ENCODE results near the gene ARHGAP28. TPM values are rescaled to one million over a fixed set of nuclear protein-coding genes. Genes with fewer than 3 reads are reported as not detected.

ARHGAP28 gene
- total RNA-seq, 2 experiments from 2014 or later = not detected

DNA sequence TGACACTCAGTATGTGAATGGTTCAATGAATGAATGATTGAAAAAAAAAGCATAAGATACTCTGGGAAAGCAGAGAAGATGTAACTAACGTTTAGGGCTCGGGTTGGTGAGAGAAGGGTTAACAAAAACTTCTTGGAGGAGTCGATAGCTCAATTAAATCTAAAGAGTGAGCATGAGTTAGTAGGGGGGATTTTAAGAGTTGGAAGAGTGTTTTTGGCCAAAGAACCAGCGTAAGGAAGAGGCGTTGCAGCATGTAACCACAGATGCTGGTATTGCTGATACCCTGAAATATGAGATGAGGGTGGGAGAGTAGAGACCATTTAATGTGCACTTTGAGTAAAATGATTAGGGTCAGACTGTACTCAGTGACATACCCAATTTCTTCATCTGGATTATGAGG, 14.5 kb downstream of the ARHGAP28 start:
- Mint-ChIP-seq H3K4me1 (no peaks in the 10 kb centered on the region), H3K36me3 (no peaks in the 10 kb centered on the region), H3K27me3 (no peaks in the 10 kb centered on the region), H3K9me3 (no peaks in the 10 kb centered on the region), H3K4me3 (no peak overlapping the region), H3K27ac (no peak overlapping the region)
- ATAC-seq (ENCODE audit: low read depth) = no peak
- DNase-seq = no peak
- POLR2A ChIA-PET = no interaction called here

DNA sequence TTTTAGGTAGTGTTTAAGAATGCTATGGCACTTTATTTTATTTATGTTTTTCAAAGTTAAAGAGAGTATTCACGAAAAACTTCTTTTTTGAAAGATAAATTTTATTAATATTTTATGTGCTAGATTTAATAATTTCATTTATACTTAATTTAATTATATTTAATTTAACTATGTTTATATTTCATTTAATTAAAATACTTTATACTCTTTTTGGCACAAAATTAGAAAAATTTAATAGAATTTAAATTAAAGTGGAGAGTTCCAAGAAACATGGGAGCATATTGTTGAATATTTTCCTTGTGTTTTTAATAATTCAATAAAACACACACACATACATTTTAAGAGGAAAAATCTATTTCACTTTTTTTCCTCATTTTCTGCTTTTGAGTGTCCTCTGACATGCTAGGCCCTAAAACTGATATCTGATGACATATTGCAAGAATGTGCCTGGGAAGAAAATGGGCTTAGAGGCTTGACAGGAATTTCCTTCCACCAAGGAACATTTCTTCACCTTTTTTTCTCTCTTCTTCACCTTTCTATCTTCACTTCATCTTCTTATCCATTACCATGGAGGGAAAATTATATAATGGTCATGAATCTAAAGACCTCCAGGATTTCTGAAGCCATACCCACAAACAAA, 15.4 kb downstream of the ARHGAP28 start:
- Mint-ChIP-seq H3K4me1 (no peaks in the 10 kb centered on the region), H3K4me3 (no peak overlapping the region), H3K9me3 (no peaks in the 10 kb centered on the region), H3K36me3 (no peaks in the 10 kb centered on the region), H3K27ac (no peak overlapping the region), H3K27me3 (no peaks in the 10 kb centered on the region)
- POLR2A ChIA-PET = no interaction called here
- DNase-seq = no peak
- no peak for ATAC-seq (ENCODE audit: low read depth)

DNA sequence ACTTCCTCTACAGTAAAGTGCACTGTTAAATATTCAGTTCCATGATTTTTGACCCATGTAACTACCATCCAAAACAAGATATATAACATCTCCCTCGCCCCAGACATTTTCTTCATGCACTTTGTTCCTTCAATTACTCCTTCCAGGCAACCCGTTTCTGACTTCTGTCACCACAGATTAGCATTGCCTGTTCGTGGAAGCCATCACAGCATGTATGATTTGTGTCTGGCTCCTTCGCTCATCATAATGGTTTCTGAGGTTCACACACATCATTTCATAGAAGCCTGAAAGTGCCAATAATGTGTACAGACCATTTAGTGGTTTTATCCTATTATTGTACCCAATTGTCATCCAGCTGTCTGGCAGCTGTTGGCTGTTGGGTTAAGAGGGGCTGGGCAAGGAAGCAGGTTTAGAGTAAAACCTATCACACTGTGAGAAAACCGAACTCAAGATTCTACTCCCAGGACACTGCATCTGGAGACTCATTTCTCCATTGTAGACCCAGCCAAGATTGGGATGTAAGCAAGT, 16.1 kb downstream of the ARHGAP28 start:
- Mint-ChIP-seq H3K36me3 (no peaks in the 10 kb centered on the region), H3K4me1 (no peaks in the 10 kb centered on the region), H3K27me3 (no peaks in the 10 kb centered on the region), H3K27ac (no peak overlapping the region), H3K4me3 (no peak overlapping the region), H3K9me3 (no peaks in the 10 kb centered on the region)
- DNase-seq (no peak), ATAC-seq (ENCODE audit: low read depth) (no peak)
- POLR2A ChIA-PET = no interaction called here

DNA sequence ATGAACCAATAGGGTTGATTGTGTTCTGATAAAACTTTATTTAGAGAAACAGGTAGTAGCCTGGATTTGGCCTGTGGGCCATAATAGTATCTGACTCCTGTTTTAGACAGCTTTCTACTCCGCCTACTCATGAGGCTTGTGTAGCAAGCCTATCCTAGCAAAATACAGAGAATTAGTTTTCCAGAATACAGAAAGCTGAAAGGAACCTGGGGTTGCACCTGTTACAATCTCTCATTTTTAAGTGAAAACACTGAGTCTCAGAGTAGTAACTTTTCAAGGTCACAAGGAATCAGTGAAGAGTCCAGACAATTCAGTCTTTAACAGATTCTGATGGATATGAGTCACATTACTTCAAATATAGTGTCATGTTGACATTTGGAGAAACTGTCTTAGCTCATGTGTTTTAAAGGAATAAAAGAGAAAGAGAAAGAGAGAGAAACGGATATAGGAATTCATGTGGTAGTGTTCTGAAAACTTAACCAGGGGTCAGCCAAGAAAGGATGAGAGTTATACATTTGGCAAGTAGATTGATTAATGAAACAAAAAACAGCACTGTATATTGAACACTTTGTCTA, 17.0 kb downstream of the ARHGAP28 start:
- H3K27me3 Mint-ChIP-seq = no peaks in the 10 kb centered on the region
- no peaks in the 10 kb centered on the region for H3K4me1 Mint-ChIP-seq
- H3K36me3 Mint-ChIP-seq = no peaks in the 10 kb centered on the region
- DNase-seq = no peak
- no peak overlapping the region for H3K27ac Mint-ChIP-seq
- no peaks in the 10 kb centered on the region for H3K9me3 Mint-ChIP-seq
- no peak overlapping the region for H3K4me3 Mint-ChIP-seq
- ATAC-seq (ENCODE audit: low read depth) = no peak
- POLR2A ChIA-PET = no interaction called here

DNA sequence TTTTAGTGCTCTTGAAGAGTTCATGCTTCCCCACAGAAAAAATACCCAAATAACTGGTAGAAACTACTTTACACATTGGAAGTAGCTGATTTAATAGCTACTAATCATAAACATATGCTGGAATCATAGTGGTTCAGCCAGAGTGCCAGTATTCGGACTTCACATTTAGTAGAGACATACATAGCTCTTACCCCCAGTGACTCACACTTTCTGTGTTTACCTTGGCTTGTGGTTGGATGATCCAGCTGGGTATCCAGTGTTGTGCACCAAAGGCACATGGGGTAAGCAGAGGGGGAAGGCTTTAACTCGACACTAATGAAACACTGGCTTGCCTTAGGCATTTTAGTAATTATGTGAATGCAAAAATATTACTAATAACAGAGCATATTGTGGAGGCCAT, 18.1 kb downstream of the ARHGAP28 start:
- no peak overlapping the region for H3K4me3 Mint-ChIP-seq
- no peaks in the 10 kb centered on the region for H3K27me3 Mint-ChIP-seq
- no peak for ATAC-seq (ENCODE audit: low read depth)

DNA sequence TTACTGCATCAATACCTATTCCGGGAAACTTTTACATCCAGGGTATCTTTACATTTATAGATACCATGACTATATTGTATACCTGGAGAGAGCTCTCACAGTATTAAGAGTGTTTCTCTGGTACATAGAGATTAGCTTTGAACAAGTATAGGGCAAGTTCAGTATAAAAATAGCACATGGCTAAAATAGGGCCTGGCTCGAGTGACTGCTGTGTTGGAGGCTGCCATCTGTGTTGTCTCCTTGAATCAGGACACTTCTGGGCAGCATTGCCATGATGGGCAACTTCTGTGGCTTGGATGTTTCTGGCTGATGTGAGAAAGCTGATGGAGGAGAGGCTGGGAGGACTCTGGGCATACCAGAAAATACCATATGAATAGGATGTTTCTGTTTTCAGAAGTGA, 18.7 kb downstream of the ARHGAP28 start:
- H3K36me3 Mint-ChIP-seq = no peaks in the 10 kb centered on the region
- H3K27me3 Mint-ChIP-seq = no peaks in the 10 kb centered on the region
- no peak overlapping the region for H3K4me3 Mint-ChIP-seq
- H3K27ac Mint-ChIP-seq = no peak overlapping the region
- DNase-seq (no peak), ATAC-seq (ENCODE audit: low read depth) (no peak)
- no peaks in the 10 kb centered on the region for H3K9me3 Mint-ChIP-seq
- no peaks in the 10 kb centered on the region for H3K4me1 Mint-ChIP-seq
- POLR2A ChIA-PET = no interaction called here

More for the DNA sequence above, 18.1 kb downstream of the ARHGAP28 start:
- Mint-ChIP-seq H3K27ac (no peak overlapping the region), H3K4me1 (no peaks in the 10 kb centered on the region), H3K36me3 (no peaks in the 10 kb centered on the region), H3K9me3 (no peaks in the 10 kb centered on the region)
- POLR2A ChIA-PET = no interaction called here
- DNase-seq = no peak

DNA sequence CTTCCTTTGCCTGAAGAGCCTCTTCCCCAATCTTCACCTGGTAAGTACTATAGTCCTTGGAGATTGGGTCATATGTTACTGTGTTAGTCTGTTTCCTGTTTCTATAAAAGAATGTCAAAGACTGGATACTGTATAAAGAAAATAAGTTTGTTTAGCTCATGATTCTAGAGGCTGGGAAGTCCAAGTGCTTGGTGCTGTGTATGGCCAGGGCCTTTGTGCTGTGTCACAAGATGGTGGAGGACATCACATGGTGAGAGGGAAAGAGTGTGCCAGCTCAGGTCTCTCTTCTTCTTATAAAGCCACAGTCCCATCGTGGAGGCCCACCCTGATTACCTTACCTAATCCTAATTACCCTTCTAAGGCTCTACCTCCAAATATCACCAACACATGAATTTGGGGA, 20.9 kb downstream of the ARHGAP28 start:
- H3K36me3 Mint-ChIP-seq = no peaks in the 10 kb centered on the region
- POLR2A ChIA-PET = no interaction called here
- H3K4me3 Mint-ChIP-seq = no peak overlapping the region
- no peaks in the 10 kb centered on the region for H3K4me1 Mint-ChIP-seq
- H3K9me3 Mint-ChIP-seq = peaks cover 2% of the 10 kb centered on the region
- H3K27me3 Mint-ChIP-seq = no peaks in the 10 kb centered on the region
- no peak overlapping the region for H3K27ac Mint-ChIP-seq
- no peak for ATAC-seq (ENCODE audit: low read depth)
- no peak for DNase-seq

DNA sequence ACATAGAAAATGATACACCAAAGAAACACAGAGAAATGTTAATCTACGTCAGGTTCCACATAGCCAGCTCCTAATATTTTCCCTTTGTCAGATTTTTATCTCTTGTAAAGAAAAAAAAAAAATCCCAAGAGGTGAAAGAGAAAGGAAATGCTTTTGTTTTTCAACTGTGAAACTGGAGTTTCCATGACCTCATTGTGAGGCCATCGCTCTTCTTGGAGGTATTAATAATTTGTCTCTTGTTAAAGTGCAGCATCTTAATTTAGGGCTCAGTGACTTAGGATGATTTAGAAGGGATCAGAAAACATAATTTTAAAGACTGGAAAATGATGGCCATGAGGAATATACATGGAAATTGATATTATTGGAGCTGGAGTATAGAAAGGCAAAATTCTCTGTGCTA, 21.7 kb downstream of the ARHGAP28 start:
- Mint-ChIP-seq H3K36me3 (no peaks in the 10 kb centered on the region), H3K4me1 (no peaks in the 10 kb centered on the region), H3K4me3 (no peak overlapping the region), H3K27ac (no peak overlapping the region), H3K27me3 (no peaks in the 10 kb centered on the region), H3K9me3 (peaks cover 2% of the 10 kb centered on the region)
- POLR2A ChIA-PET = no interaction called here
- ATAC-seq (ENCODE audit: low read depth) = no peak
- DNase-seq = no peak

DNA sequence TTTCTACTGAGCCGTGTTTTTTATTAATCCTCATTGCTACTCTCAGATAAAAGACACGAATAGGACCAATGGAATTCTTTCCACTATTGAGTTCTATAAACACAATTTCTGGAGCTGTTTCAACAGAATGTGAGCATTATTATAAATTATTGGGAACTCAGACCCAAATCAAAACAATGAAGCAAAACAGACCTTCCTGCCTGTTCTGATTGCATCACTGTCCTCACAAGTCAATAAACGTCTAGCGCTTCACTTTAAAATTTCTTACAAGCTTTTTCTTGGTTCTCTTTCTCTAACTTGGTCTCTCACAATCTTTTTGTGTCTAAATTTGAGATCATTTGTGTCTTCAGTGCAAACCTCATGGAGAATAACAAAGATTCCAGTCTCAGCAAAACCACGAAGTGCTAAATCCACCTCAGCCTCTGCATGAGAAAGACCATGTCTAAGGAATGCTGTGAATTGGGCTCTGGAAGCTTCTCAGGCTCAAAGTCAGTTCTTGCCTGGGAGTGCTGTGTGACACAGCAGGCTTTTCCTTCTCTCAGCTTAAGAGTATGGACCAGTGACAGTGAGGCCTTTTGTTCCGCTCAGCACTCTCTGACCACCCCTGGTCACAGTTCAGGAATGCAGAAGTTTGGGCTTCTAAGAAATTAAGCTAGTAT, 22.8 kb downstream of the ARHGAP28 start:
- ATAC-seq (ENCODE audit: low read depth) = no peak

DNA sequence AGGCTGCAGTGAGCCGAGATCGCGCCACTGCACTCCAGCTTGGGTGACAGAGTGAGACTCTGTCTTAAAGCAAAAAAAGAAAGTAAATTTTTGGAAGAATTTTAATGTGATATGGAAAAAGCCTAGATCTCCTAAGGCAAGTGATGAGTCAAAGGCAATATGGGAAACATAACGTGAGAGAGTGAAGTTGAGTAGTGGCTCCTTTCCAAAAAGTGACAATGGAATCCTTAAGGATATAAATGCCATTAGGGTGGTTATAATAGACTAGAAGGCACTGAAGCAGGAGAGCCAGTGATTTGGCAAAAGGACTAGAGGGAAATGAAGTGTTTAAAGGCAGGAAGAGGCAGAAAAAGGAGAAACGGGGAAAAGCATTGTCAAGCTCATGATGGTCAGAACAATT, 25.6 kb downstream of the ARHGAP28 start:
- POLR2A ChIA-PET = no interaction called here
- H3K9me3 Mint-ChIP-seq = peaks cover 2% of the 10 kb centered on the region
- H3K27me3 Mint-ChIP-seq = no peaks in the 10 kb centered on the region
- ATAC-seq (ENCODE audit: low read depth) = no peak
- H3K4me1 Mint-ChIP-seq = no peaks in the 10 kb centered on the region
- no peak for DNase-seq
- H3K36me3 Mint-ChIP-seq = no peaks in the 10 kb centered on the region
- no peak overlapping the region for H3K4me3 Mint-ChIP-seq
- H3K27ac Mint-ChIP-seq = no peak overlapping the region

More for the DNA sequence above, 22.8 kb downstream of the ARHGAP28 start:
- H3K27ac Mint-ChIP-seq = no peak overlapping the region
- POLR2A ChIA-PET = no interaction called here
- no peak for DNase-seq
- no peaks in the 10 kb centered on the region for H3K36me3 Mint-ChIP-seq
- H3K9me3 Mint-ChIP-seq = peaks cover 2% of the 10 kb centered on the region
- H3K4me3 Mint-ChIP-seq = no peak overlapping the region
- H3K4me1 Mint-ChIP-seq = no peaks in the 10 kb centered on the region
- no peaks in the 10 kb centered on the region for H3K27me3 Mint-ChIP-seq

DNA sequence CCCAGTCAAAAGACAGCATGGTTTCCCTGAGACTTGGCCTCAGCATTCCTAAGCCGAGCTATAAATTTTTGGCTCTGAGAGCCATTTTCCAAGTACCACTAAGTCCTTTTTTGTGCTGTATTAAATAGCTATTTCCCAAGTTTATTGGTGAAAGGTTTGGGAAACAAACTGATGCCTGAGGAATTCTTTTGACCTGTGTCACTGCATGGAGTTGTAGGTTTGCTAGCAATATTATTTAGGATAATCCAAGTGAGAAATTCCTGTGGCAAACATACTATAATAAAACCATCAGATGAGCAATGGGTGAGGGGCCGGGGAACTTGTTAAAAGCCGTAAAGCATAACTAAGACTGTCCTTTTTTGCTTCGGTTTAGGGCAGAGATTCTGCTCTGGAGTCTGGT, 28.4 kb downstream of the ARHGAP28 start:
- DNase-seq (no peak), ATAC-seq (ENCODE audit: low read depth) (no peak)
- Mint-ChIP-seq H3K4me3 (no peak overlapping the region), H3K27ac (no peak overlapping the region), H3K9me3 (peaks cover 3% of the 10 kb centered on the region), H3K27me3 (no peaks in the 10 kb centered on the region), H3K4me1 (no peaks in the 10 kb centered on the region), H3K36me3 (no peaks in the 10 kb centered on the region)
- POLR2A ChIA-PET = no interaction called here

DNA sequence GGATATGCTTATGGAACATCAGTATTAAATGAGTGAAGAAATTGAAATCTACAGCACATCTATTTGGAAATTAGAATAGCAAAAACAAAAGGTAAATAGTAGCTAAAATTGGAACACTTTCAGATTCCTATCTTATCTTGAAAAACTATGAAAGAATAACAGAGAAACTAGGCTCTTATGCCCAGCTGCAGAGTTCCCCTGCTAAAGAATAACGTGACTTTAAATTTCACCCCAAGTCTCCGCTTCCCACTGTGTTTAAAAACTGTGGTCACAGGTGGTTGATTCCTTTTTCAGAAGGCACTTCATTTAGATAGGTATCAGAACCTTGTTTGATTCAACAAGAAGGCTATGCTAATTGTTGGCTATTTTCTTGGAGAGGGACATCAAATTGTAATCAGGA, 30.1 kb downstream of the ARHGAP28 start:
- H3K27me3 Mint-ChIP-seq = no peaks in the 10 kb centered on the region
- H3K27ac Mint-ChIP-seq = no peak overlapping the region
- no peak overlapping the region for H3K4me3 Mint-ChIP-seq
- H3K36me3 Mint-ChIP-seq = no peaks in the 10 kb centered on the region
- POLR2A ChIA-PET = no interaction called here
- no peaks in the 10 kb centered on the region for H3K4me1 Mint-ChIP-seq
- ATAC-seq (ENCODE audit: low read depth) (no peak), DNase-seq (no peak)
- H3K9me3 Mint-ChIP-seq = peaks cover 5% of the 10 kb centered on the region

DNA sequence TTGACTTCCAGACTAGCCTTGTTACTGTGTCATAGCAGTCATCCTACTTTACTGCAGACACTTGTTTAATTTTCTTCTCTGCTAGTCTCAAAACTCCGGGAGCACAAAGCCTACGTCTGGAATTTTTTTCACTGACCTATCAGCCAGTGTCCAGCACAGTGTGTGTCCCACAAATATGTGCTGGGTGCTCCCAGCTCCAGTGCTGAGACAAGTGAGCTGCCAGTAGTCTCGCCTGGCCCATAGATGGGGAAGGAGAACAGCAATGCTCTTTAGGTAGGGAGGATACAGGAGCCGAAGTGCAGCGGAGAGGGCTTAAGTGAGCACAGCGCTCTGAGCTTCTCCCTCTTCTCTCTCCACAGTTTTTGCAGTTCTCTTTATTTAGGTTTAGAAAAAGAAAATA, 34.0 kb downstream of the ARHGAP28 start:
- H3K4me3 Mint-ChIP-seq = no peak overlapping the region
- DNase-seq (no peak), ATAC-seq (ENCODE audit: low read depth) (no peak)
- peaks cover 3% of the 10 kb centered on the region for H3K9me3 Mint-ChIP-seq
- H3K27ac Mint-ChIP-seq = no peak overlapping the region
- H3K4me1 Mint-ChIP-seq = no peaks in the 10 kb centered on the region
- POLR2A ChIA-PET = no interaction called here
- no peaks in the 10 kb centered on the region for H3K27me3 Mint-ChIP-seq
- no peaks in the 10 kb centered on the region for H3K36me3 Mint-ChIP-seq

DNA sequence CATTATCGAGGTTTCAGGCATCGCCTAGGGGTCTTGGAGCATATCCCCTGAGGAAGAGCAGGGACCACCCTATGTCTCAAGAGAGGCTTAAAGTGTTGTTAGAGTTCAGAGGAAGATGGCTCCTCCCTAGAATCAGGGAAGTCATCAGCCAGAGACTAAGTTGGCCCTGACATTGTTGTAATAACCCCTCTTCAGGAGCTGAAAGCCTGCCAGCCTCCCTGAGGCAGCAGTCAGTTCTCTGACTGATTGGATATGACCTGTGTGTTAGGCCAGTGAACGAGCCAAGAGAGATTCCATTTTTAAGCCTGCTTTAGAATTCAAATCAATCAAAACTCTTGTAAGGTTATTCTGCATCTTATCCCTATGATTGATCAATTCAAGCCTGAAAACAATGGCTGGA, 34.9 kb downstream of the ARHGAP28 start:
- DNase-seq (no peak), ATAC-seq (ENCODE audit: low read depth) (no peak)
- Mint-ChIP-seq H3K4me3 (no peak overlapping the region), H3K9me3 (peaks cover 3% of the 10 kb centered on the region), H3K4me1 (no peaks in the 10 kb centered on the region), H3K27ac (no peak overlapping the region), H3K27me3 (no peaks in the 10 kb centered on the region), H3K36me3 (no peaks in the 10 kb centered on the region)
- POLR2A ChIA-PET = no interaction called here
